Calu3 (cell line): ENCODE data around the gene ADGRG1. TPM values are rescaled to one million over a fixed set of nuclear protein-coding genes. Genes with fewer than 3 reads are reported as not detected.
A peak's percentile ranks its signal among the peaks of the same experiment; 100 is the strongest.

ENCODE experiments used
- BruUV-seq: library from RNA; stranded (reverse); fragments of 400-500 nt; replicated peaks from 2 replicates; lab custom pipeline; 2021; lab: Mats Ljungman, UMichigan
- CTCF ChIA-PET: fragments of 300-600 bp; sonication (Branson Sonifier 250); formaldehyde crosslinking; loops from one replicate; lab custom pipeline; 2022; ENCODE audit warnings: antibody characterized with exemption; lab: Charles Lee
- DNase-seq: peaks from one replicate; pipeline ENCODE4 v3.0.0; 2022
- H3K27ac Mint-ChIP-seq: one replicate; pipeline ENCODE4 v1.8.0; 2022; ENCODE audit warnings: mixed read lengths; ENCODE audit not compliant: unreplicated experiment
- H3K27me3 Mint-ChIP-seq: one replicate; pipeline ENCODE4 v1.8.0; 2022; ENCODE audit warnings: mixed read lengths; ENCODE audit not compliant: unreplicated experiment
- H3K36me3 Mint-ChIP-seq: one replicate; pipeline ENCODE4 v1.8.0; 2022; ENCODE audit warnings: mild to moderate bottlenecking, moderate library complexity, mixed read lengths; ENCODE audit not compliant: insufficient read depth, unreplicated experiment
- H3K4me1 Mint-ChIP-seq: one replicate; pipeline ENCODE4 v1.8.0; 2022; ENCODE audit warnings: mild to moderate bottlenecking, low read depth, mixed read lengths; ENCODE audit not compliant: unreplicated experiment
- H3K4me3 Mint-ChIP-seq: one replicate; pipeline ENCODE4 v1.8.0; 2022; ENCODE audit warnings: mild to moderate bottlenecking, low read depth, moderate library complexity, mixed read lengths; ENCODE audit not compliant: unreplicated experiment
- H3K9me3 Mint-ChIP-seq: one replicate; pipeline ENCODE4 v1.8.0; 2022; ENCODE audit warnings: low read depth, mixed read lengths; ENCODE audit not compliant: unreplicated experiment
- intact Hi-C: fragments of 100-400 bp; cut with micrococcal nuclease; formaldehyde crosslinking; loops from one replicate; pipeline ENCODE4 v1.10.0; 2022; ENCODE audit not compliant: unreplicated experiment
- total RNA-seq: library from RNA; stranded (reverse); gene quantifications from 2 replicates; pipeline ENCODE4 v1.2.3, GENCODE V29; 2022
- TF ChIP-seq, protein P1 (sequence below): fragments of 200-600 bp; IDR thresholded peaks from one replicate; pipeline ENCODE4 v1.8.0; 2022; ENCODE audit warnings: antibody characterized with exemption; ENCODE audit not compliant: unreplicated experiment

The ADGRG1 gene
- total RNA-seq, 1 experiment from 2014 or later = 278 TPM

GRCh38 chr16:57598437-57598836 lies 30.0 kb upstream of the ADGRG1 start:
- Mint-ChIP-seq H3K27me3 (peaks cover 8% of the 10 kb centered on the region), H3K9me3 (no peaks in the 10 kb centered on the region), H3K36me3 (no peaks in the 10 kb centered on the region), H3K4me3 (no peak overlapping the region), H3K27ac (no peak overlapping the region), H3K4me1 (no peaks in the 10 kb centered on the region)
- CTCF ChIA-PET = no interaction called here
- intact Hi-C loops = no loop called here
- DNase-seq = no peak
- BruUV-seq = no TSS peak
- TF ChIP-seq, protein P1, sequence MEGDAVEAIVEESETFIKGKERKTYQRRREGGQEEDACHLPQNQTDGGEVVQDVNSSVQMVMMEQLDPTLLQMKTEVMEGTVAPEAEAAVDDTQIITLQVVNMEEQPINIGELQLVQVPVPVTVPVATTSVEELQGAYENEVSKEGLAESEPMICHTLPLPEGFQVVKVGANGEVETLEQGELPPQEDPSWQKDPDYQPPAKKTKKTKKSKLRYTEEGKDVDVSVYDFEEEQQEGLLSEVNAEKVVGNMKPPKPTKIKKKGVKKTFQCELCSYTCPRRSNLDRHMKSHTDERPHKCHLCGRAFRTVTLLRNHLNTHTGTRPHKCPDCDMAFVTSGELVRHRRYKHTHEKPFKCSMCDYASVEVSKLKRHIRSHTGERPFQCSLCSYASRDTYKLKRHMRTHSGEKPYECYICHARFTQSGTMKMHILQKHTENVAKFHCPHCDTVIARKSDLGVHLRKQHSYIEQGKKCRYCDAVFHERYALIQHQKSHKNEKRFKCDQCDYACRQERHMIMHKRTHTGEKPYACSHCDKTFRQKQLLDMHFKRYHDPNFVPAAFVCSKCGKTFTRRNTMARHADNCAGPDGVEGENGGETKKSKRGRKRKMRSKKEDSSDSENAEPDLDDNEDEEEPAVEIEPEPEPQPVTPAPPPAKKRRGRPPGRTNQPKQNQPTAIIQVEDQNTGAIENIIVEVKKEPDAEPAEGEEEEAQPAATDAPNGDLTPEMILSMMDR = no peak

DNA sequence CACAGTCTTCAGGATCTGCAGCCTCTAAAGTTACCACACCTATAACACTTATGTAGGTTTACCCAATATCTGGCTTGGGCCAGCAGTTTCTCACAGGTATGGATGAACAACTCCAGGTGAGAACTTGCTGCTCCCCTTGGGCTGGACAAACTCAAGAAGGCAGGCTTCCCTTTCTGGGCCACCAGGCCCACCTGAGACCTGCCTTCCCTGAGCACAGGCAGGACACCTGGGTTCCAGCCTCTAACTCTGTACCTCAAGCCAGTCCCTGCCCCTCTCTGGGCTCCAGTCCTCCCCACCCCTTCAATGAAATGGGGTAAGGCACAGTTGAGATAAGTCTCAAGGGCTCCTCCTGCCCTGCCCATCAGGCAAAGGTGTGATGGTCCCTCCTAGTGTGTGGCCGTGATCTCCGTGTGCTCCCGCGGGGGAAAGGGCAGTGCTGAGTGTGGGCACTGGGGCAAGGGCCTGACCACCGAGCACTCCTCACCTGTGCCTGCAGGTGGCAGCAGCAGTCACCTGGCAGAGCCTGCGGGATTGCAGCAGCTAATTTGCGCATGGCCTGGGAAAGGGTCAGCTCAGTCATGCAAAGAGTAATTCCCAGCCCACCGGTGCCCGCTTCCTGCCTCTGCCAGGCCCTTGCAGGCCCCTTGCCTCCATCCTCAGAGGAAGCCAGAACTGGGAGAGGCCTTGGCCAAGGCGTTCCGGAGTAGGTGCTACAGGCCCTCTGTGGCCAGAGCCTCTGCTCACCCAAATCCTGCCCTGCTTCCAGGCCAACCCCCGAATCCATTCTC lies 28.2 kb upstream of the ADGRG1 start:
- no TSS peak for BruUV-seq
- Mint-ChIP-seq H3K4me3 (no peak overlapping the region), H3K9me3 (no peaks in the 10 kb centered on the region), H3K4me1 (no peaks in the 10 kb centered on the region), H3K36me3 (no peaks in the 10 kb centered on the region), H3K27me3 (peaks cover 14% of the 10 kb centered on the region), H3K27ac (no peak overlapping the region)
- TF ChIP-seq, protein P1 = peak; percentile 94
- peak; percentile 88 for DNase-seq
- CTCF ChIA-PET = interaction anchor here (0.6 to 4.1 kb wide), 11 partner anchors 9 to 136 kb away, joined by 3 to 25 read pairs (median 6); partner anchors contain the start of gene ADGRG1
- intact Hi-C loops = loop anchor here (1.0 kb wide), 2 partner anchors 23 to 49 kb away; no protein-coding TSS in a partner anchor

DNA sequence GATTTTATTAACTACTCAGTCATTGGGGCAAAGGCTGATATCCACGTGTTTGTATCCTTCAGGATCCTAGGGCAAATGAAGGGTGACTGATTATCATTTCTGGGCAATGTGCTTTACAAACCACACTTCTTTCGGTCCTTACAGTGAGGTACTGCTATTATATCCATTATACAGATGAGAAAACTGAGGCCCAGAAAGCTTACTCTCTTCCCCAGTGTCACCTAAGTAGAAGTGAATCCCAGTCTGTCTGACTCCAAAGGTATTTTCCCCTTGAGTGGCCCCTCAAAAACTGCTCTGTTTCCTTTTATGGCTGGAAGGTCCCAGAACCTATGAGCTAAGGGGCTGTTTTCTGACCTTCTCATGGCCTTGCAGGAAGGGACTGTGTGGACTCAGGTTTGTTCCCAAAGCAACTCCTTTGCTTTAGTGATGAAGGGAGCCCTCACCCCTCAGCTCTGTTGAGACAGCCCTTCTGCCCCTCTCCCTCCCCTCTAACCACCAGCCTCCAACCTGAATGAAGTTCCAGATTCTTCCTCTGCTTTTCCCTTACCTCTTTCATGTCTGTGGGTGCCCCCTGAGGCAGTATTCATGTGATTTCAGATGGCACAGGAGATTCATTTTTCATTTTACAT lies 27.4 kb upstream of the ADGRG1 start:
- H3K4me3 Mint-ChIP-seq = no peak overlapping the region
- no TSS peak for BruUV-seq
- intact Hi-C loops = loop anchor here (1.0 kb wide), 2 partner anchors 22 to 48 kb away; no protein-coding TSS in a partner anchor

GRCh38 chr16:57601801-57602478 lies 26.5 kb upstream of the ADGRG1 start:
- CTCF ChIA-PET = interaction anchor here (1.6 to 4.1 kb wide), 3 partner anchors 8 to 45 kb away, joined by 4 to 25 read pairs (median 10); partner anchors contain the start of gene ADGRG1
- TF ChIP-seq, protein P1 = no peak
- no peaks in the 10 kb centered on the region for H3K36me3 Mint-ChIP-seq
- no TSS peak for BruUV-seq
- no peak overlapping the region for H3K4me3 Mint-ChIP-seq
- no peak overlapping the region for H3K27ac Mint-ChIP-seq
- peaks cover 14% of the 10 kb centered on the region for H3K27me3 Mint-ChIP-seq
- no peak for DNase-seq
- no peaks in the 10 kb centered on the region for H3K9me3 Mint-ChIP-seq
- H3K4me1 Mint-ChIP-seq = no peaks in the 10 kb centered on the region
- intact Hi-C loops = no loop called here

More for the DNA sequence above, 27.4 kb upstream of the ADGRG1 start:
- DNase-seq = no peak
- Mint-ChIP-seq H3K9me3 (no peaks in the 10 kb centered on the region), H3K4me1 (no peaks in the 10 kb centered on the region), H3K36me3 (no peaks in the 10 kb centered on the region), H3K27me3 (peaks cover 14% of the 10 kb centered on the region), H3K27ac (no peak overlapping the region)
- CTCF ChIA-PET = interaction anchor here (0.6 to 4.1 kb wide), 9 partner anchors 9 to 116 kb away, joined by 3 to 25 read pairs (median 7); partner anchors contain the start of gene ADGRG1
- TF ChIP-seq, protein P1 = no peak
